ENCODE results near the gene NFKBIB.

DNA sequence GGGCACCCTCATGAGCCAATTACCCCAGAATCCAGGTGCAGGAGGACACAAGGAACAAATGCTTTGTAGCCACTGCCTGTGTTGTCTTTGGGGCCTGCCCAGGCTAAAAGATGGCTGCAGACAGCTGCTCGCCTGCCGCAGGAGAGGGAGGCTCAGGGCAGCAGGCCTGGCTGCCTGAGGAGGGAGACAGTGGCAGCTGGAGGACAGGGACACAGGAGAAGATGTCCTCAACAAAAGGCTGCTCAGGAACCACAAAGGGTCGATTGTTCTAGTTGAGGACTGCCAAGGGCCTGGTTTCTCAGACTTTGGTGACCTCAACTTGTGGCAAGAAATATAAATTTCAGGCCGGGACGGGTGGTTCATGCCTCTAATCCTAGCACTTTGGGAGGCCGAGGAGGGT lies 8.0 kb upstream of the NFKBIB start:
- TF ChIP-seq, protein P1, sequence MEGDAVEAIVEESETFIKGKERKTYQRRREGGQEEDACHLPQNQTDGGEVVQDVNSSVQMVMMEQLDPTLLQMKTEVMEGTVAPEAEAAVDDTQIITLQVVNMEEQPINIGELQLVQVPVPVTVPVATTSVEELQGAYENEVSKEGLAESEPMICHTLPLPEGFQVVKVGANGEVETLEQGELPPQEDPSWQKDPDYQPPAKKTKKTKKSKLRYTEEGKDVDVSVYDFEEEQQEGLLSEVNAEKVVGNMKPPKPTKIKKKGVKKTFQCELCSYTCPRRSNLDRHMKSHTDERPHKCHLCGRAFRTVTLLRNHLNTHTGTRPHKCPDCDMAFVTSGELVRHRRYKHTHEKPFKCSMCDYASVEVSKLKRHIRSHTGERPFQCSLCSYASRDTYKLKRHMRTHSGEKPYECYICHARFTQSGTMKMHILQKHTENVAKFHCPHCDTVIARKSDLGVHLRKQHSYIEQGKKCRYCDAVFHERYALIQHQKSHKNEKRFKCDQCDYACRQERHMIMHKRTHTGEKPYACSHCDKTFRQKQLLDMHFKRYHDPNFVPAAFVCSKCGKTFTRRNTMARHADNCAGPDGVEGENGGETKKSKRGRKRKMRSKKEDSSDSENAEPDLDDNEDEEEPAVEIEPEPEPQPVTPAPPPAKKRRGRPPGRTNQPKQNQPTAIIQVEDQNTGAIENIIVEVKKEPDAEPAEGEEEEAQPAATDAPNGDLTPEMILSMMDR (IDR thresholded peaks at IDR 0.05): no peak
- TF ChIP-seq POLR2A (IDR thresholded peaks at IDR 0.05): no peak

Measured in right lobe of liver (tissue), 4 donors.